Stimulated activated CD4-positive, alpha-beta T cell treated with anti-CD3 and anti-CD28 coated beads, Interleukin-15, amount 100 ng/mL, for 48 hours (primary cell): ENCODE results near the gene EIF3L.

Source experiments
- DNase-seq, 2 donors: peaks; one replicate each; pipeline ENCODE4 v3.0.0-alpha.2; 2020; ENCODE audit warnings: low read depth in 2 of 2

The EIF3L gene

DNA sequence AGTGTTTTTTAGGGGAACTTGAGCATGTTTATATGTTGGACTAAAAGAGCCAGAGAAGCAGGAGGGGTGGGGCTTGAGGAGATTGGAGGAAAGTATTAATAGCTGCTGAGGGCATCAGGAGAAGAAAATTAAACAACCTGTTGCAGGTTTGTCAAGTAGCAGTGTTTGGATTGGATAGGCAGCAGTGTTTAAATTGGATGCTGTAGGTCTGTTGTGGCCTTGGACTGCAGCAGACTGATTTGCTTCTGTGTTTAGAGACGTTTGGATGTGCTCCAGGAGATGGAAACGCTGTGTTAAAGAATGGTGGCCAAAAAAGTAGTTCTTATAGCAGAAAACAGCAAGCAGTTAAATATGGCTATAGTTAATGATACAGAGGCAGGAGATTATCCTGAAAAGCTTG, 5.7 kb downstream of the EIF3L start:
- DNase-seq, result no peak

DNA sequence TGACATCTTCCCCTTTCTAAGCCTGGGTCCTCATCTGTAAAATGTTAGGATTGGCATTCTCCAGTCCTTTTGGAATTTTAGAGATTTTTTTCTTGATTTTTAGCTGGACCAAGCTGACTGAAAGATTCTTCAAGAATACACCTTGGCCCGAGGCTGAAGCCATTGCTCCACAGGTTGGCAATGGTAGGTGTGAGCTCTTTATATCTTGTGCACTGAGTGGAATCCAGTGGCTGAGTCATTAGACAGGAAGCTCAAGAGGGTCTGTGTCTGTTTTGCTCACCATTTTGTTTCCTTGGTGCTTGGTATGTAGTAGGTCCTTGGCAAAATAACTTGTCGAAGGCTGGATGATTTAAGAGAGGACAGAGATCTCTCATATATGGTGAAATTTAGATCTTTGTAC, 6.2 kb downstream of the EIF3L start:
- DNase-seq, result no peak

DNA sequence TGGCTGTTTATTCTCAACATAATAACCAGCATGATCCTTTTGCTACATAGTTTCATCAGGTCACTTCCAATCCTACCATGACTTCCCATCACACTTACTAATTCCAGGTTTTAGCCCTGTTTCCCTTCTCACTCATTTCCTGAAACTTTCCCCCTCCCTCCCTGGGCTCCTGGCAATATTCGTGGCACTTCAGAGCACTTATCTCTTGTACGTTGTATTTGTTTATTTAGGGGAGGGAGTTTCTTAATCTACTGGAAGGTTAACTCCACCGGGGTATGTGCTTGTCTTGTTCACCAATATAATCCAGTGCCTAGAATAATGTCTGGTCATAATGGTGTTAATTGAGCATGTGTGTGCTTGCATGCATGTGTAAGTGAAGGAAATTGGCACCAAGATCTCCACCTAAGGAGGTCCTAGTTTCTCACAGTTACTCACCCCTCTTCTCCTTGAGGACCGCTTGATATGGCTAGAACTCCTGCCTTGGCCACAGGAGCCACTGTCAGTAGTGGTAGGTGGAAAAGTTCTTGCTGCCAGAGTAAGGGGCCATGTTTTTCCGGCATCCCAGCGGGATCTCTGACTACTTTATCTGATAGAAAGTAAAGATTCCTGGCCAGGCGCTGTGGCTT, 11.7 kb downstream of the EIF3L start:
- no peak for DNase-seq

DNA sequence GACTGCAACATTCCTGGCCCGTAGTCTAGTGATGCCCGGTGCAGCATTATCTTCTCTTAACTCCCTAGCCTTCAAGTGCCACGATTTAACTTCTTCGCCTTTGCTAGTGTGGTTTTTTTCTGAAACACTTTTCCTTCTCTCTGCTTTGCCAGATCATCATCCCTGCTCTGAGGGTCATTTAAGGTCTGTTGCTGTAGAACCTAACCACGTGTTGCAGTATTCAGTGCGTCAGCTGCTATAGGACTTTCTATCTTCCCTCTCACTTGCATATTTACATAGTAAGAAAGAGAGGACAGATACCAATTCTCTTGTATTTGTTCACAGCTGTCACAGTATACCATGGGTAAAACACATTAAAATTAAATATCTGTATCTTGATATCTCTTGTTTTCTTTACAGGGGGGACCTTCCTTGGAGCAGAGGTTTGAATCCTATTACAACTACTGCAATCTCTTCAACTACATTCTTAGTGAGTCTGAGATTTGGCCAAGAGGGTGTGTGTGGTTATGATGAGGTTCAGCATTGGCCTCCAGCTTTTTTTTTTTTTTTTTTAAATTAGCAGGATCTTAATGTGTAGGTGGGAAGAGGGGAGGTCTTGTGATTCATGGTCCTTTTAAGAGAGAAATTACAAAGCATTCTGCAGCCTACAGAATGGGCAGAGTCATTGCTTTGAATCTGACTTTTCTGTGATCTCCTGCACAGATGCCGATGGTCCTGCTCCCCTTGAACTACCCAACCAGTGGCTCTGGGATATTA, 13.5 kb downstream of the EIF3L start:
- no peak for DNase-seq

DNA sequence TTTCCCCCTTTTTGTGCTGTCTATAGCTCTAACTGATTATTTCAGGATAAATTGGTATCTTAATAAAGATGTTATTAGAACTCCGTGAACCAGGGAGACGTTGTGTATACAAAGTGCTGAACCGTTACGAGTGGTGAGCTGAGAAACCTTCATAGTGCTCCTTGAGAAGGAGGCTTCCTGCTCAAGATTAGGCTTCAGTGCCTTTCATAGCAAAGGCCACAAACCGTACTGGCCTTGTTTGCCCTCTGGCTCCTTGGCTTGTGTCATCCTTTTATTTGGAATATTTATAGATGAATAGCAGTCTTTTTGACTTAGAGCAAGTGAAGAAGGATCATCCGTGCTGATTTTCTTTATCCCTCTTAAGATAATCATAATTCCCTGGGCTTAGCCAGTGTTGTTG, 16.3 kb downstream of the EIF3L start:
- no peak for DNase-seq

DNA sequence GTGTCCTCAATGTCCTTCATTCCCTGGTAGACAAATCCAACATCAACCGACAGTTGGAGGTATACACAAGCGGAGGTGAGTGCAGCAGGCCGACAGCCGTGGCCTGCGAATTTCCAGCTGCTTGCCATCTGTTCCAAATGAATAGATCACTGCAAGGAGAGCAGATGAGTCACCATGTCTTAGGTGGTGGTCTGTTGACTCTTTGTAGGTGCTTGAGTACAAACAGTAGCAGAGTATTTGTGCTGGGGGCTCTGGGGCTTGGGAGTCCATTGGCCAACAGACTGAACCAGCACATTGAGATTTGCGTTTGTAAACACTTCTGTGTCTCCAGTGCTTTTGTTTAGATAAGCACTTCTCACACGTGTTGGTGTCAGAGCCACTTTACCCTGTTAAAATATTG, 21.1 kb downstream of the EIF3L start:
- DNase-seq, result no peak

DNA sequence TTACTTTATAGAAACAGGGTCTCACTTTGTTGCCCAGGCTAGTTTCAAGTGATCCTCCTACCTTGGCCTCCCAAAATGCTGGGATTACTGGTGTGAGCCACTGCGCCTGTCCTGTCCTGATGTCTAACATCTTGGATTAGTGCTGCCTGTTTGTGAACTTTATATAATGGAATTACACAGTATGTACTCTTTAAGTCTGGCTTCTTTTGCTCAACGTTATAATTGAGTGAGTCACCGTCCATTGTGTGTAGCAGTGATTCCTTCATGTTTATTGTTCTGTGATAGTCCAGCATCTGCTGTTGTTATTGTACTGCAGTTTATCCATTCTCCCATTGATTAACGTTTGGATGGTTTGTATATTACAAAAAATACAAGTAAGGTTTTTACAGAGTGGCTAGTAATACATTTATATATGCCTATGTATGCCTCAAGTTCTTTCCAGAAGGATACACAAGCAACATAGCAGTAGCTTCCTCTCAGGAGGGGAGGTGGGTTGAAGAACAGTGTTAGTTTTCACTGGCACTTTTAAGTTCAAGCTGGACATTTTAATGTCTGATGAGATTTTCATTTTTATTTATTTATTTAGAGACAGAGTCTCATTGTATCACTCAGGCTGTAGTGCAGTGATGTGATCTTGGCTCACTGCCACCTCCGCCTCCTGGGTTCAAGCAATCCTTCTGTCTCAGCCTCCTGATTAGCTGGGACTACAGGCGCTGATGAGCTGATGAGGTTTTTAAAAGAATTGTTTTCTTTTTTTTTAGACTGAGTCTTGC, 31.6 kb downstream of the EIF3L start:
- DNase-seq, result no peak

DNA sequence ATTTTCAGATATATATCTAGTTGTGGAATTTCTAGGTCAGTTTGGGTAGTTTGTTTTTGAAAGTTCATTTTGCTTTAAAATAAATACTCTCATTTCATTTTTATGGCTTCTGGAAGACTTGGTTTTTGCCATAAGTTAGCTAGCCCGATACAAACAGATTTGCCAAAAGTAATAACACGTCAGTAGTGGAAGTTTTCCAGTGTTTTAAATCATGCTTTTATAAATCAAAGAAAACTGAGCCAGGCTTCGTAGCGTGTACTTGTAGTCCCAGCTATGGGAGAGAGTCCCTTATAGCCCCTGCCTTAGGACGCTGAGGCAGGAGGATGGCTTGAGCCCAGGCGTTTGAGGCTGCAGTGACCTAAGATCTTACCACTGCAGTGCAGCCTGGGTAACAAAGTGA, 35.2 kb downstream of the EIF3L start:
- no peak for DNase-seq

DNA sequence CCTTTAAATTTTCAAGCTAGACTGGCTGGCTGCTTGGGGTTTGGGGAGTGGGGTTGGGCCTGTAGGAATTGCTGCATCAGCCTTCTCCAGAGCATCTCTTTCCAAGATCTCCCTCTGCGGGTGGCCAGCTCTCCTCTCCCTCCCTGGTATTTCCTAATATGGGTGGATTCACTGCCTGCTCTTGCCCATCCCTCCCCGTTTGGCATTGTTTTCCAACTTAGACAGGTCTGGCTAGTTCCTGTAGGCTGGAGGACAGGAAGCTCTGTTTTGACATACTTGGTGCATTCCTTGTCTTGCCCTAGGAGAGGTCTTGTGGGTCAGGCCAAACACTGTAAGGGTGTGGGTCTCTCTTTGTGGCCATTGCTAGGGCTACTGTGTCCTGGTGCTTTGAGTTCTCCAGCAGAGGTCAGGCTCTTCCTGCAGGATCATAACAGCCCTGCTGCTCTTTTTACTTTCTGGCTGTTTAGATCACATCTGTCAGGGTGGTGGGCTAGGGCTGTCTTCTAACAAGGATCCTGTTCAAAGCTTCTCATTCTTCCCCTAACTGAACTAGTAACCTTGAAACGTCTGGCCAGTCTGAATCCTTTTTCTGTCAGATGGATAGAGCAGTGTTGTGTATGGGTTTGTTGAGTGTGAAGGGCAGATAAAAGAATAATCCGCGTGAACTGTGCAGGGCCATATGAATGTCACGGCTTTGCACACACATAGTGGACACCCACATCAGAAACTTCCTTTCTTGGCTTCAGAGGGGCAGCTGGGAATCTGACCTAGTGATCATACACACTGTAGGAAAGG, 38.6 kb downstream of the EIF3L start:
- DNase-seq, result no peak

DNA sequence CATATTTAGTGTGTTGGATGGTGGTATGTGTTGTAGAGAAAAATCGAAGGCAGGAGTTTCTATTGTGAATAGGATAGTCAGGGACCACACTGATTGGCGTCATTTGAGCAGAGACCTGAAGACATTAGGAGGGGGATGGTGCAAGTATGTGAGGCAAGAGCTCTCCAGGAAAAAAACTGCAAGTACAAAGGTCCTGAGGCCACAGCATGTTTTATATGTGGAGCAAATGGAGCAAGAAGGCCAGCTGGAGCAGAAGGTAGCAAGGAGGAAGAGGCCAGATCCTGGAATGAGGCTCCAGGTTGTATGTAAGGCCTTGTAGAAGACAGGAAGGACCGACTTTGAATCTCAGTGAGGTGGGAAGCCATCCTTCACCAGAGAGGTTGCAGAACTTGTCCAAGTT, 42.7 kb downstream of the EIF3L start:
- no peak for DNase-seq

DNA sequence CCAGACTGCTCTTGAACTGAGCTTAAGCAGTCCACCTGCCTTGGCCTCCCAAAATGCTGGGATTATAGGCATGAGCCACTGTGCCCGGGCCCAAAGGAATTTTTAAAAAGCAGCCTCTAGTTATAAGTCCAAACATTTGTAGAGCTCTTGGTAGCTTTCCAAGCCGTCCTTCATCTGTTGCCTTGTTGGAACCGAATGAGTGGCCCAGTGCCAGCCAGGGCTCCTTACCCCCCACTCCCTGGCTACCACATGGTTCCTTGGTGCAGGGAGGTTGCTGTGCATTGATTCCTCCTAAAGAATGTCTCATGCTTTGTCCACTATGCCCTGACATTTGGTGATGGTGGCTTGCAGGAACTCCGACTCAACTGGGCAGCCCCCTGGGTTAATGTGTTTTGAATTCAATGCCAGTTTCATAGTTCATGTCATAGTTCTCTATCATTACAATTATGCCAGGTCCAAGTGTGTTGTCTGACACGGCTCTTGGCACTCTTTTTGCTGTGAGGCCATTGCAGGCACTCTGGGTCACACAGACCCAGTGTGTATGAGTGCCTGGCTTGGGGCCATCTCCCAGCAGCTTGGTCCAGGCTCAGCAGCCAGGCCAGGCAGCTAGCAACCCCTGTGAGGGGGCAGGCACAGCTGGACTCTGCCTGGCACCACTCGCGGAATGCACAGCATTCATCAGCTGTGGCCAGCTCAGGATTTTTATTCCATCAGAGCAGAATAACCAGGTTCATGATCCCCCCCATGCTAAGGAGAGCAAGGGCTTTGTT, 43.5 kb downstream of the EIF3L start:
- DNase-seq, result no peak

DNA sequence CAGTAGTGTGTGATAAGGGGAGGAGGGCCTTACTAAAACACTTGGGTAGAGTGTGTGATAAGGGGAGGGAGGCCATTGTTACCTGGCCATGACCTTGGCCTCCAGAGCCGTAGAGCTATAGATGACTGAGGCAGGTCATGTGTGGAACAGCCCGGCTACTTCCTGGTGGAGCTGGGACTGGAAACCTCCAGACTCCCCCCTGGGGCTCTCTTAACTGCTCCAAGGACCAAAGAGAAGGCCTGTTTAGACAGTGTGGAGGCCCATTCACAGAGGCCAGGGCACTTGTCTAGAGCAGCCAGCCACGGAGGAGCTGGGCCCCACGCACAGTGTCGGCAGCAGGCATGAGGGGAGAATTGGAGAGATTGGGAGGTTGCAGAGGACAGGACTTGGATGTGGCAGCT, 44.4 kb downstream of the EIF3L start:
- no peak for DNase-seq

DNA sequence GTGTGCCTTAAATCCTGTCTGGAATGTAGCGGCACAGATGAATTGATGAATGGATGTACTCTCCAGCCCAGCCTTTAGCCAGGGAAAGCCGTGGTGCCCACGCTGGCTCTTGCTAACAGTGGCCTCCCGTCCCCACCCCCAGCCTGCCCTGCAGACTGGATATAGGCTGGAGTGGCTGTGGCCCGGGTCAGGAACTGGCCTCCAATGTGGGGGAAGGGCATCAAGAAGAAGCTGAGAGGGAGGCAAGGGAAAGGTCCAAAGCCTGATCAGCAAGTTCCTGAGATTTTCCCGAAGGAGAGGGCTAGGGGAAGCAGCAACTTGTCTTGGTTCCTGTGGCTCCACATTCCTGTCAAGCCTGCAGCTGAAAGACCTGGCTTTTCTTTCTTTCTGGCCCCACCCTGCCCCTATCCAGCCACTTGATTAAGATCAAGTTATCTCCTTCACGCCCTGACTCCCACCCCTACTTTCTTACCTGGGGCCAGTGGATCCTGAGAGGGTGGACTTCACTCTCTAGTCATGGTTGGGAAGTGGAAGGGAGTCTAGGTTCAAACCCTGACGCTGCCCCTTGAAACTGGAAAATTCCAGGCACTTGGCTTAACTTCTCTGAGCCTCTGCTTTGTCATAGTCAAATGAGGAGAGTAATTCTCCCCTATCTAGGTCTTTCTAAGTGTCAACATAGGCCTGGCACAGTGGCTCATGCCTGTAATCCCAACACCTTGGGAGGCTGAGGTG, 45.9 kb downstream of the EIF3L start:
- no peak for DNase-seq

DNA sequence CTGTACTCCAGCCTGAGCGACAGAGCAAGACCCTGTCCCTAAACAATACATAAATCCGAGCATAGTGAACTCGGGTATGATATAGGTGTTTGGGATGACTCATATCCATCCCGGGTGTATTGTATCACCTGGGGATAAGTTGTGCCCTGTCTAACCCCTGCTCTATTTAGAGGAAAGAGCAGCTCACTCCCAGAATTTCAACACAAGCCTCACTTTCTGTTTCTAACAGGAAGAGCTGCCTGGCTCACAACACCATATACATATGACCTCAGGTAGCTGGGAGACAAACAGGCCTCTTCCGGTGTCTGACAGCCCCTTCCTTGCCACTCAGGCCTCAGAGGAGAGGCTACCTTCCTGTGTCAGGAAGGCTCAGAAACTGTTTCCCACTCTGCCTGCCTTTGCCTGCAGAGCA, 47.0 kb downstream of the EIF3L start:
- no peak for DNase-seq

DNA sequence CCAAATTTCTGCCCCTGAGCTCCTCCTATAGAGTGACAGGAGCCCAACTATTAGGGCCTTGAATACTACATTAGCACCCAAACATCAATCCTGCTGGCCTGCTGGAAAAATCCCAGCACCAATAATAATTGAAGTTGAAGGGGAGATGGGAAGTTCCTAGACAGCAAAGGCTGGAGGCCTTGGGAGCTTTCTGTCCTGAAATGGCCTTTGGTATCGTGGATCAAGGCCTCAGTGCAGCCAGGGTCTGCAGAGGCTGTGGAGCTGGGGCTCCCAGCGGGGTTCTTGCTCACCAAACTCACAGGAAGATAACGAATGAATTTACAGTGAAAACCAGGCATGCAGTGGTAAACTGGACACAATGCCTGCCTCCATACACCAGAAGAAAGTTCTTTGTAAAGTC, 47.7 kb downstream of the EIF3L start:
- DNase-seq, result no peak

DNA sequence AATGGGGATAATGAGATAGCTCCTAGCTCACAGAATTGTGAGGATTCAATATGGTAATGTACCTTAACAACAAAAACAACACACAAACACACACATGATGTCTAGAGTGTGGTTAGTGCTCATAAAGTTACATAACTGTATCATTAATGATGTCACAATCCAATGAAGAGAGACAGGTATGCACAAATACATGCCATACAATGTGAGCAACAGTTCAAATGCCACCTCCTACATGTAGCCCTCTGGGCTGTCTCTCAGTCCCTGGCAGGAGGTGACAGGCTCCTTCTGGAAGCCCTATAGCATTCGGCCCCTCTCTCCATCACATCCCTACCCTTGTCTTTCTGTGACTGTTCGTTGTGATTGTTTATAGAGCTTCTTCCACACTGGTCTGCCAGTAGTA, 48.6 kb downstream of the EIF3L start:
- no peak for DNase-seq

DNA sequence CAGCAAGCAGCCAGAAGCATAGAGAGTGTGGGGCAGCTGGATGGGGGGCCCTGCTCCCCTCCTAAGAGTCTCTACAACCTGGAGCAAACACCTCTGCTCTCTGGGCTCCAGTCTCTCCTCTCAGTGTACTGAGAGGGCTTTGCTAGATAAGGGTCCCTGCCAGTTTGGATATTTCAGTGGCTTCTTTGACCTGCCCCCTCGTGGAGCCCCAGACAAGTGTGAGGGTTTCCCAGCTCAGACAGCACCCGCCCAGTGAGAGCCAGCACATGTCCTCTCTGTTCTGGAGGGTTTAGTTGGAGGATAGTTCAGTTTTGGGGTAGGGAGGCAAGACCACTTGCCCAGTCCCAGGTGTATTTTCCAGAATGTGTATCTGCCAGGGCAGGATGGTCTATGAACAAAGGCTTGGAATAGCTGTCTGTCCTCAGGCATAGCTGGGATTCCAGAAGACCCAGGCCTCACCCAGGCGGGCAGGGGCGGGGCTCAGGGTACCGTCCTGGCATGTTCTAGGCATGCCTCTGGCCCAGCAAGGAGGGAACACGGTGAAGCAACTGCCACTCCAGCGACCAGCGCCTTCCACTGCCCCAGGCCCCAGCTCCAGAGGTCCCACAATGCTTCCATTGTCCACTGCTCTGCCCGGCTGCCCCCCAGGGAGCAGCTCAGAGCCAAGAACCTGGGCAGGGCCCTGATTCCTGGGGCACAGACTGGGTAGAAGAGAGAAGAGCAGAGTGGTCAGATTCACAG, 49.4 kb downstream of the EIF3L start:
- no peak for DNase-seq

DNA sequence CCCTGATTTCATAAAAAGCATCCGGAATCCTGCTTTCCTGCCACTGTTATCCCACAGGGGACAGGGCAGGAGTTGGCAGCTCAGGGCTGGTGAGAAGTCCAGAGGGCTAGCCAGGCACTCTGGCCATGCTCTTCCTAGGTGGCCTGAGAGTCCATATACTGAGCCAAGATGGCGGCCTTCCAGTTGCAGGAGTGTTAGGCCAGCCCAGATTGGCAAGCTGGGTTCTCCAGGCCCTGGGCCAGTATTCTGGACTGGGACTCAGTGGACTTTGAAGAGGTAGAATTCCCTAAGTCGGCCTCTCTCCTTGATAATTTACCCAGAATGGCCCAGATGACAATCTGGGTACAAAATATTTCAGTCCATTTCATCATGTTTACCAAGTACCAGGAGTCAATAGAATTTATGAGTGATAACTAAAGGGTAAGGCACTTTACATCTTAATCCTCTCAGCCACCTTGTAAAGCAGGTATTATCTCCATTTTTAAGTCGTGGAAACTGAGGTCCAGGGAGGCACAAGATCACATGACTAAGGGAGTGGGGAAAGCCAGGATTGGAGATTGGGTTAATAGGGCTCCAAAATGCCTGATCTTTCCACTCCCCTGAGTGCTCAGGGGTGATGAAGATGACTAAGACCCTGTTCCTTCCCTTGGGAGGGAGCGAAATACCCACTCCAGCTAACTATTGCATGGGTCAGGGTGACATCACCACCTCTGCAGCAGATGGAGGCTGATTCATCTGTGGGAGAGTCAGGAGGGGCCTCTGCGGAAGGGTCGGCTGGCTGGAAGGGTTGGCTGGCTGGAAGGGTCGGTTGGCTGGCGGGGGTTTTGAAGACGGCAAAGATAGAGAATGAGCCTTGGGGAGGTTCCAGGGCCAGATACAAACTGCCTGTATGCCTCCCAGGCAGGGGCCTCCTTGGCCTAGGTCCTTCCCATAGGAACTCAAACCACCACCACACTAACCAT, 55.6 kb downstream of the EIF3L start:
- peak in 1 of 2 donors; percentile 15 for DNase-seq
